ENCODE results near the gene JAKMIP2. TPM values are rescaled to one million over a fixed set of nuclear protein-coding genes. Genes with fewer than 3 reads are reported as not detected.

Gene JAKMIP2
- total and polyA plus RNA-seq, 10 of the 15 experiments (the other 5 are each of a cell fraction or from before 2014, with no cell fraction given), result 0.51 to 1.8 (median 0.89) TPM

GRCh38 chr5:147590096-147590495, 192.4 kb downstream of the JAKMIP2 start:
- ChIA-PET POLR2A (no interaction called here), RAD21 (ENCODE audit: unreplicated experiment) (no interaction called here), SMC1A (ENCODE audit: uncharacterized antibody, unreplicated experiment) (no interaction called here), CTCF (no interaction called here)
- Histone ChIP-seq H3K4me1 (ENCODE audit: control insufficient read depth, insufficient read depth, low read length) (no peaks in the 10 kb centered on the region), H3K36me3 (ENCODE audit: control insufficient read depth in 2 of 2, insufficient read depth in 2 of 2, low read length in 1 of 2) (no peaks in the 10 kb centered on the region), H3K9me3 (replicated peaks; ENCODE audit: control insufficient read depth, insufficient read depth, low read length) (no peaks in the 10 kb centered on the region), H3K79me2 (ENCODE audit: control insufficient read depth, insufficient read depth, low read length) (no peaks in the 10 kb centered on the region), H3K4me2 (ENCODE audit: control insufficient read depth, insufficient read depth) (no peak overlapping the region), H2AFZ (ENCODE audit: control insufficient read depth, low read depth, low read length) (no peak overlapping the region), H3K27me3 (replicated peaks in 1 of 2; ENCODE audit: control insufficient read depth in 2 of 2, insufficient read depth in 2 of 2, low read length in 1 of 2) (no peaks in the 10 kb centered on the region; a peak in 1 of 4 replicates), H4K20me1 (ENCODE audit: control insufficient read depth, insufficient read depth) (no peaks in the 10 kb centered on the region), H3K27ac (ENCODE audit: control insufficient read depth, insufficient read depth) (no peak overlapping the region), H3K4me3 (no peak overlapping the region), H3K9ac (ENCODE audit: control insufficient read depth, insufficient read depth, low read length) (no peak overlapping the region)
- DNase-seq (ENCODE audit: low read depth, low spot score) (no peak), ATAC-seq (no peak), FAIRE-seq (no peak)
- in situ Hi-C loops (cut with MboI) (no loop called here), intact Hi-C loops (cut with micrococcal nuclease; ENCODE audit: unreplicated experiment) (no loop called here)
- TF ChIP-seq IRF5 (IDR thresholded peaks at IDR 0.05; ENCODE audit: borderline replicate concordance), result no peak
- no peak for TF ChIP-seq E2F8 (IDR thresholded peaks at IDR 0.05; ENCODE audit: low read depth, partially characterized antibody)
- BruUV-seq (replicated peaks), result no TSS peak

DNA sequence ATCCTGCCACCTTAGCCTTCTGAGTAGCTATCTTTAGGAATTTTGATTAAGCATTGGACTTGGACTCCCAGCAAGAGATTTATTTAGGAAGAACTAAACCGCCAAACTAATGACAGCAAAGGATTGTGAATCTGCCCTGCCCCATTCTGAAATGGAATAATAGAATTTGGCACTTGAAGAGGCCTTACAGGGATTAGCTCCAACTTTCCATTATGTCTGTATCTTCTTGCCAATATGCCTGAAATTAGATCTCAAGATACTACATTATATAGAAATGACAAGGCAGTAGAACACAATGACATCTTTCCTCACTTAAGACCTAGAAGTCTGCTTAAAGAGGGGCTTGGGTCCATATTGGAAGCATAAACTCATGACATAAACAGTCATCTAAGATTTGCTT, 195.7 kb downstream of the JAKMIP2 start:
- no peaks in the 10 kb centered on the region for H3K79me2 ChIP-seq (ENCODE audit: control insufficient read depth, insufficient read depth, low read length)
- H3K27me3 ChIP-seq (replicated peaks in 1 of 2; ENCODE audit: control insufficient read depth in 2 of 2, insufficient read depth in 2 of 2, low read length in 1 of 2), result no peaks in the 10 kb centered on the region
- ChIA-PET RAD21 (ENCODE audit: unreplicated experiment) (no interaction called here), SMC1A (ENCODE audit: uncharacterized antibody, unreplicated experiment) (interaction anchor here (0.6 to 0.7 kb wide), 4 partner anchors 9 to 929 kb away, joined by 3 read pairs; no protein-coding TSS in a partner anchor), CTCF (interaction anchor here (0.6 kb wide), 1 partner anchor 10 kb away, joined by 3 read pairs; no protein-coding TSS in a partner anchor), POLR2A (no interaction called here)
- H2AFZ ChIP-seq (ENCODE audit: control insufficient read depth, low read depth, low read length), result no peak overlapping the region
- H3K9me3 ChIP-seq (replicated peaks; ENCODE audit: control insufficient read depth, insufficient read depth, low read length), result no peaks in the 10 kb centered on the region
- no peak overlapping the region for H3K9ac ChIP-seq (ENCODE audit: control insufficient read depth, insufficient read depth, low read length)
- intact Hi-C loops (cut with micrococcal nuclease; ENCODE audit: unreplicated experiment) (no loop called here), in situ Hi-C loops (cut with MboI) (no loop called here)
- WGBS (ENCODE audit: insufficient coverage, insufficient replicate concordance, low lambda C conversion rate, missing lambda C conversion rate), result 13% methylated on average over 1 of the region's 1 CpG
- FAIRE-seq (no peak), DNase-seq (ENCODE audit: low read depth, low spot score) (no peak), ATAC-seq (no peak)
- H3K4me1 ChIP-seq (ENCODE audit: control insufficient read depth, insufficient read depth, low read length), result no peaks in the 10 kb centered on the region
- H3K4me2 ChIP-seq (ENCODE audit: control insufficient read depth, insufficient read depth), result no peak overlapping the region
- H3K27ac ChIP-seq (ENCODE audit: control insufficient read depth, insufficient read depth), result no peak overlapping the region
- no peak overlapping the region for H3K4me3 ChIP-seq
- TF ChIP-seq ZZZ3 (IDR thresholded peaks at IDR 0.05; ENCODE audit: control insufficient read depth, insufficient read length, low read depth), result no peak
- no peak for TF ChIP-seq TCF3 (IDR thresholded peaks at IDR 0.05; ENCODE audit: borderline replicate concordance, insufficient read depth, low read depth, low read length)
- TF ChIP-seq ZNF384 (IDR thresholded peaks at IDR 0.05; ENCODE audit: borderline replicate concordance, low read depth, low read length), result no peak
- no peak for TF ChIP-seq MTA3 (IDR thresholded peaks at IDR 0.05; ENCODE audit: borderline replicate concordance, low read length)
- TF ChIP-seq CBFB (IDR thresholded peaks at IDR 0.05; ENCODE audit: low read depth), result no peak
- no peak for TF ChIP-seq ETV6 (conservative IDR thresholded peaks at IDR 0.05 in 1 of 2, IDR thresholded peaks at IDR 0.05 in 1 of 2; ENCODE audit: borderline replicate concordance in 1 of 2, low read depth in 1 of 2)
- no peak for TF ChIP-seq MXI1 (IDR thresholded peaks at IDR 0.05; ENCODE audit: low read depth, low read length)
- TF ChIP-seq ATF2 (IDR thresholded peaks at IDR 0.05; ENCODE audit: low read length), result no peak
- H3K36me3 ChIP-seq (ENCODE audit: control insufficient read depth in 2 of 2, insufficient read depth in 2 of 2, low read length in 1 of 2), result no peaks in the 10 kb centered on the region
- H4K20me1 ChIP-seq (ENCODE audit: control insufficient read depth, insufficient read depth), result no peaks in the 10 kb centered on the region
- BruUV-seq (replicated peaks), result no TSS peak

Data from GM12878 (cell line).